Skeletal muscle cell (primary cell): ENCODE results near the gene SNX14.

Experiments
- DNase-seq: peaks from one replicate; pipeline ENCODE4 v3.0.0-alpha.2; 2010; ENCODE audit warnings: low read depth
- H3K4me3 ChIP-seq: 2 replicates; pipeline ENCODE4 v1.5.1; 2011; ENCODE audit warnings: low read depth, mild to moderate bottlenecking, control low read depth, low read length, moderate library complexity

Gene SNX14

GRCh38 chr6:85469276-85470022 lies 124.2 kb downstream of the SNX14 start:
- H3K4me3 ChIP-seq = no peak overlapping the region

DNA sequence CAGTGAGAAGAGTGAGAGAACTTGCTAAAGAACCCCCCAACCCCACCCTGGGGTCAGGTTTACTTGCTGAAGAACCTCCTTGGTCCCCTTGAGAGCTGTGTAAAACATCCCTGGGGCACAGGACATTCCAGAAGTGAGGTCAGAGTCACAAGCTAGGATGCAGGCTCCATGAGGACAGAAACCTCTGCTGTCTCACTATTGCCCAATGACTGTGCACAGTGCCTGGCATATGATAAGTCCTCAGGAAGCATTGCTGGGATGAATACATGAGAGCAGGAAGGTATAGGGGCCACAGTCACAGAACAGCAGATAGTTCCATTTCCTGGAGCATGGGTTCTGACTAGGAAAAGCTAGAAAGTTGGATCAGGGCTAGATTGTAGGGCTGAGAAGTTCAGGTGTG lies 125.3 kb downstream of the SNX14 start:
- no peak for DNase-seq
- H3K4me3 ChIP-seq = no peak overlapping the region

More at GRCh38 chr6:85469276-85470022, 124.2 kb downstream of the SNX14 start:
- DNase-seq = no peak

DNA sequence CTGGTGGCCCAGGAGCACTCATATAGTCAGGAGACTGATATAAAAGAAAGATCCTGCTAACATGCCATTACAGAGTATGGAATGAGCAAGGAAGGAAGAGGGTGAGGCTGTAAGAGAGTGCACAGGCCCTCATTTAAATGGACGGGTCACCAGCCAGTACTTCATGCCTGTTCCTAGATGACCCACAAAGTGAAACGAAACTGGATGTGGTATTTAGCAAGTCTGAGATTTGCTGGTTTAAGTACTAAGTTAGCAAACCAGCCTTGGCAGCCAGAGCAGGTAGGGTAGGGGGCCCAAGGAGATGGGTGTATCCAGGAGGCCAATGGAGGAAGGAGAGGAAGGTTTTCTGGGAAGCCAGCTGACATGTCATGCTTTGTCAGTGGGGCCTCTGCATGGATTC lies 127.9 kb downstream of the SNX14 start:
- DNase-seq = no peak

GRCh38 chr6:85464722-85465150 lies 128.9 kb downstream of the SNX14 start:
- DNase-seq = peak; percentile 80
- H3K4me3 ChIP-seq = no peak overlapping the region

More for the DNA sequence above, 127.9 kb downstream of the SNX14 start:
- no peak overlapping the region for H3K4me3 ChIP-seq

DNA sequence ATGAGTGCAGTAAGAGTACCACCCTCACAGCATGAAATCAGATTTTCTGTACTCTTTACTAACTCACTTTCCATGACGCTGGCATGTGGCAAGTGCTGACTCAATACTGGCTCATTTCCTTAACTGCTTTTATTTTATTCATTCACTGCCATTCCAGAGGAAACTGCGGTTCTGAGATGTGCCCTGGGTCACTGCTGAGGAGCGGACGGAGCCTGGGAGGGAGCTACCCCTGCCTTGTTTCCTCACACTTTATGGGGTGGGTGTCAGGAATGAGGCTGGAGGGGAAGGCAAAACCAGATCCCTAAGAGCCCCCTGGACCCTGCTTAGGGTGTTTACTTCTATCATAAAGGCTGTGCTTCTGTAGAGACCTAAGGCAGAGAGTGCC lies 129.4 kb downstream of the SNX14 start:
- H3K4me3 ChIP-seq = no peak overlapping the region
- DNase-seq = peak; percentile 95

GRCh38 chr6:85463621-85464259 lies 129.9 kb downstream of the SNX14 start:
- no peak for DNase-seq
- no peak overlapping the region for H3K4me3 ChIP-seq

- no peak overlapping the region for H3K4me3 ChIP-seq
These were observed 131.0 kb downstream of the SNX14 start for GRCh38 chr6:85462673-85463072.

GRCh38 chr6:85461798-85462170 lies 131.9 kb downstream of the SNX14 start:
- DNase-seq = no peak
- no peak overlapping the region for H3K4me3 ChIP-seq

More at GRCh38 chr6:85462673-85463072, 131.0 kb downstream of the SNX14 start:
- no peak for DNase-seq

- DNase-seq = no peak
- H3K4me3 ChIP-seq = no peak overlapping the region
These were observed 132.5 kb downstream of the SNX14 start for GRCh38 chr6:85460921-85461797.

GRCh38 chr6:85460154-85460920 lies 133.3 kb downstream of the SNX14 start:
- DNase-seq = no peak
- no peak overlapping the region for H3K4me3 ChIP-seq

DNA sequence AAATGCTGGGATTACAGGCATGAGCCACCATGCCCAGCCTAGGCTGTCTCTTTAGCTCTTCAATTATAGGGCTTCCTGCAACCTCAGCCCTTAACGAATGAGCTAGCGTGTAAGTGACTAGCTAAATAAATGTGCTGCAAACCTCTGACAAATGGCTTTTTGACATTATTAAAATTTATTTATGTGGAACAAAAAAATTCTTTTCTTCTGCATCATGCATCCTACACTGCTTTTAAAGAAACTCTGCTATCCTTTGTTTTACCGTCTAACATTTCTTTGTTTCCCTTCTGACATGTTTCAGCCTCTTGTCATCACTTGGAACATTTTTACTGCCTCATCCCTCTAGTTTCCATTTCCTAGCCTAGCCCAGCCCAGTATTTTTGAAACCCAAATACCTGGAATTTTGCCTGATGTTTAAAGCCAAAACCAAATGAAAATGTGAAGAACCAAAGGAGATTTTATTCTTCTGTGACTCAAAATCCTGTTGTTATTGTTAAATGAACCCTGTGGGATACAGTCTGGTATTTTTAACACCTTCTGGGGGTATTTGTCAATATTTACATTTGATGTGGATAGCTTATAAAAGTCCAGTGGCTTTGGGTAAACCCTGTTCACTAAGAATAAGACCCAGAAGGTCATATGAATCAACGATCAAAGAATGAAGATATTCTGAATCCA lies 134.3 kb downstream of the SNX14 start:
- peak; percentile 83 for DNase-seq
- H3K4me3 ChIP-seq = no peak overlapping the region

GRCh38 chr6:85458782-85459181 lies 134.9 kb downstream of the SNX14 start:
- no peak for DNase-seq

GRCh38 chr6:85458184-85458583 lies 135.5 kb downstream of the SNX14 start:
- H3K4me3 ChIP-seq = no peak overlapping the region
- no peak for DNase-seq

More at GRCh38 chr6:85458782-85459181, 134.9 kb downstream of the SNX14 start:
- no peak overlapping the region for H3K4me3 ChIP-seq

DNA sequence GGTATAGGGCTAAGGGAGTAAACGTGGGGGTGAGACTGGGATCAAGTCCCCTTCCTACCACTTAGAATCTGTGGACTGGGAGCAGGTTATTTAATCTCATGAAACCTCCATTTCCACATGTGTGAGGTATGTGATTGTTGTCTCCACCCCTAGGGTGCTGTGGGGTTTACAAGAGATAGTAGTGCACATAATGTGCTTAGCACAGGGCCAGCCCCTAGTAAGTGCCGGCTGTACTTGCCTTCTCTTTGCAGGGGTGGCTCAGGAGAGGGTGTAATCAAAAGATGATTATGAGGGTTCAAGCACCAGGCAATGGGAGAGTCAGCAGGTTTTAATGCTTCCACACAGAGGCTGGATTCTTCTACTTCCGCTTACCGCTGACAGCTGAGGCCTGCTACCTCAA lies 136.9 kb downstream of the SNX14 start:
- H3K4me3 ChIP-seq = no peak overlapping the region
- DNase-seq = no peak
